HG02970 (cell line): ENCODE data around the gene DDT.
"Not testable (repeated sequence)": the region's sequence is repeated elsewhere in the genome, so short reads cannot be mapped to it uniquely, and the experiment has no call there.

Source experiments
- ATAC-seq: cut with Tn5 transposase; IDR thresholded peaks from one replicate; pipeline ENCODE4 v1.9.1; 2021; ENCODE audit warnings: mild to moderate bottlenecking, moderate library complexity, moderate number of reproducible peaks; ENCODE audit not compliant: unreplicated experiment, low FRiP score

The DDT gene

GRCh38 chr22:23993080-23993479, 18.8 kb upstream of the DDT start:
- not testable (repeated sequence) for ATAC-seq

GRCh38 chr22:23989583-23990244, 15.5 kb upstream of the DDT start:
- not testable (repeated sequence) for ATAC-seq

- not testable (repeated sequence) for ATAC-seq
Observed at GRCh38 chr22:23986538-23987178, 12.4 kb upstream of the DDT start.

DNA sequence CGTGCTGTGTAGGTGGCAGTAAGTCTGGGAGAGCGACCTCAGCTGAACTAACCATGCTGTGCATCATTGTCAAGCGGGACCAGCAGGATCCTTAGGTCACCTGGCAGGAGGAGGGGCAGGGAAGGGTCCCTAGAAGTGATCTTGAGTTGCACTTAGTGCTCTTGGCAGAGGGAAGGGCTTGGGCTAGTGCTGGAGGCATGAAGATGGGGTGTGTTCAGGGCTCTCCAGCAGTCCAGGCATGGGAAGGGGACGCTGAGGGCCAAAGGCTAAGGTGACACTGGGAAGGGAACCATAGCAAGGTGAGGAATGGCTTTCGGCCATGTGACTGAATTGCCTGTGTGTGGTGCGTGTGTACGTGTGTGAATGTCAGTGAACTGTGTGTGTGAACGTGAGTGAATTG, 11.8 kb upstream of the DDT start:
- not testable (repeated sequence) for ATAC-seq

- no peak for ATAC-seq
Observed at GRCh38 chr22:23984430-23984829, 10.2 kb upstream of the DDT start.

GRCh38 chr22:23980567-23980966, 6.3 kb upstream of the DDT start:
- ATAC-seq = not testable (repeated sequence)

DNA sequence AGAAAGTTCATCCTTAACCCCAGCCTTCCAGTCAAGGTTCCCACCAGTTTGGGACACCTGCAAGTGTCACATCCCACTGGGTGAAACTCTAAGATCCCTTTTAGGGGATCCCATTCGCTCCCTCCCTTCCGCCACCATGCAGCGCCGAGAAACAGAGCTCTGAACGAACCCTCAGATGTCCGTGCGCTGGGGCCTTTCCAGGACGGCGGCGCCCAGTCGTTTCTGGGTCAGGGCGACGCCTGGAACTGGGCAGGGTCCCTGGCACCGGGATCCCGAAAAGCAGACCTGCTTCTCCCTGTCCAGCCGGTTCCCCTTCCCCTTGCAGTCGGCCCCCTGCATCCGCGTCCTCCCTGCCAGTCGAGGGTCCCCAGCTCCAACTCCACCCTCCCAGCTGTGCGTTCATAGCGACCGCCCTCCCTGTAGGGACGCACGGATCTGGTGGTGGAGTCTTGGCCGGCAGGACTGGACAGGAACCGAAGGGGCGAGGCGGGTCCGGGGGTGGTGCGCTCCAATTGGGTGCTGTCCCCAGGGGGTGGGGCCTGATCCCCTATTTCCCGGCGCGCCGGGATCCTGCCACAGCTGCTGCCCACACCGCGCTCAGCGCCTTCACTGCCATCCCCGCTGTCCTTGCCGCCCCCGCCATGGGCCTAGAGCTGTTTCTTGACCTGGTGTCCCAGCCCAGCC, 5.5 kb upstream of the DDT start, which contains the start of gene GSTT2:
Gene GSTT2 (plus strand): TSS at position 578 of the 684 bp plus-strand sequence.
- not testable (repeated sequence) for ATAC-seq

- not testable (repeated sequence) for ATAC-seq
Observed at GRCh38 chr22:23977304-23977703, 3.1 kb upstream of the DDT start.

DNA sequence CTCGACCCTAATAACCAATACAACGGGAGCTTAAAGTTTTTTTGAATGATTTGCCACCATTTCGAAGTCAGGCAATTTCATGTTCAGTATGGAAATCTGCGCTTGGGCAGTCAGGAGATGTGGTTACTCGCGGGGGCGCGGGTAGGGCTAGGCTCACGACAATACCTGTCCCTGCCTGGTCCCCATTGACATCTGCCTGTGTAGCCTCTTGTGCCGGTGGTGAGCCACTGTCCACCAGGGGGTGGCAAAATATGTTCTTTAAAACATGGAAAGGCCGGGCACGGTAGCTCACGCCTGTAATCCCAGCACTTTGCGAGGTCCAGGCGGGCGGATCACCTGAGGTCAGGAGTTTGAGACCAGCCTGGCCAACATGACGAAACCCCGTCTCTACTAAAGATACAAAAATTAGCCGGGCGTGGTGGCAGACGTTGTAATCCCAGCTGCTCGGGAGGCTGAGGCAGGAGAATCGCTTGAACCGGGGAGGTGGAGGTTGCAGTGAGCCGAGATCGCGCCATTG, 653 bp upstream of the DDT start:
- ATAC-seq = not testable (repeated sequence)

- not testable (repeated sequence) for ATAC-seq
Observed at GRCh38 chr22:23971927-23972326, 2.3 kb downstream of the DDT start.

DNA sequence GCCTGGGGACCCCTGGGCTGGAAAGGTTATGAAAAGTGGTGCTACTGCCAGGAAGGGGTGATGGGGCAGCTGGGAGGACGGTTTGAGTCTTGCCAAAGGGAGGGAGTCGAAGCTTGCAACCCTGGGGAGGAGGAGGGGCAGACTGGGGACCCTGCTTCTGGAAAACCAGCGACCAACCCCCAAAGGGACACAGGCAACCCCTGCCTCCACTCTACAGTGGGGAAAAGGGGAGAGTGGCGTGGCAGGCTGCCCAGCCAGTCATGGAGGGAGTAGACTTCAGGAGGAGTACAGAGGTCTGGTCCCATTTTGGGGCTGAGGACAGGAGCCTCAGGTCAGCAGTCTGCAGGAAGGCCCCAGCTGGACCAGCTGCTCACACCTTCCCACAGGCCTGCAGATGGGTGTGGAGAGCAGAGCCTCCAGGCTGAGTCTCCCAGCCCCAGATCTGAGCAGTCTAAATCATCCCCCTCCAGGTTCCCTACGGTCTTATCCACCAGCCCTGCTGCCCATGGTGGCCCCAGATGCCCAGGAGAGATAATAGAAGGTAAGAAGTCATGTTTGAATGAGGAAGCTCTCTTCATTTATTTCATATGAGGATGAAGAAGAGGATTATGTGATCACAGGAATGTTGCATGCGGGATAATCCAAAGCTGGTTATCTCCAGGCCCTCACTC, 3.3 kb downstream of the DDT start:
- no peak for ATAC-seq

DNA sequence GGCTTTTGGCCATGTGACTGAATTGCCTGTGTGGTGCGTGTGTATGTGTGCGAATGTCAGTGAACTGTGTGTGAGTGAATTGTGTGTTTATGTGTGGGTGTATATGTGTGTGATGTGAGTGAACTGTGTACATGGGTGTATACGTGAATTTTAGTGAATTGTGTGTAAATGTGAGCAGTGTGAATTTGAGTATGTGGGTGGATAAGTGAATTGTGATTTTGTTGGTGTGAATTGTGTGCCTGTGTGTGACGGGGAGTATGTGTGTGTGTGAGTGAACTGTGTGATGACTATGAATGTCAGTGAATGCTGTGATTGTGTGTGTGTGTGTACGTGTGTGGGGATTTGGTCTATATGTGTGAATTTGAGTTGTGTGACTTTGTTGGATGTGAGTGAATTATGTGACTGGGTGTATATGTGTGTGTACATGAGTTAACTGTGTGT, 4.0 kb downstream of the DDT start:
- ATAC-seq = no peak

- no peak for ATAC-seq
Observed at GRCh38 chr22:23969071-23969470, 5.2 kb downstream of the DDT start.

DNA sequence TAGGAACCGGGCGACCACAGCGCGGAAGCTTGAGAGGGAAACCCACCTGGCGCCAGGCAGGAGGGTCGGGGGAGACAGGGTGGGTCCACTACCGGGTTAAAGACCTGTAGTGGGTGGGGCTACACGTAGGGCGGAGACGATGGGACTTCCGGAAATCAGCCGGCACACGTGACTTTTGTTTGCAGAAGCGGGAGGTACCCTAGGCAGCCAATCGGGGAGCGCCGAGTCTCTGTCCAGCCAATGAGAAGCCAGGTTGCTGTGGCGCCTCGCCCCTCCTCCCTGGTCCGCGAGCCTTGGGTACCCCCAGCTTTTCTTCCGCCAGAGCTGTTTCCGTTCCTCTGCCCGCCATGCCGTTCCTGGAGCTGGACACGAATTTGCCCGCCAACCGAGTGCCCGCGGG, 7.7 kb downstream of the DDT start, which contains the start of gene DDTL:
Gene DDTL (plus strand): TSS at position 321 of the 400 bp plus-strand sequence. CDS start 27 bp downstream, at position 348.
- ATAC-seq = peak; percentile 91

- not testable (repeated sequence) for ATAC-seq
Observed at GRCh38 chr22:23966094-23966493, 8.1 kb downstream of the DDT start.

GRCh38 chr22:23961084-23961771, 13.0 kb downstream of the DDT start, which contains the start of gene GSTT2B:
Gene GSTT2B (minus strand): TSS chr22:23961195. CDS start chr22:23961131, 64 bp downstream.
- ATAC-seq = not testable (repeated sequence)

DNA sequence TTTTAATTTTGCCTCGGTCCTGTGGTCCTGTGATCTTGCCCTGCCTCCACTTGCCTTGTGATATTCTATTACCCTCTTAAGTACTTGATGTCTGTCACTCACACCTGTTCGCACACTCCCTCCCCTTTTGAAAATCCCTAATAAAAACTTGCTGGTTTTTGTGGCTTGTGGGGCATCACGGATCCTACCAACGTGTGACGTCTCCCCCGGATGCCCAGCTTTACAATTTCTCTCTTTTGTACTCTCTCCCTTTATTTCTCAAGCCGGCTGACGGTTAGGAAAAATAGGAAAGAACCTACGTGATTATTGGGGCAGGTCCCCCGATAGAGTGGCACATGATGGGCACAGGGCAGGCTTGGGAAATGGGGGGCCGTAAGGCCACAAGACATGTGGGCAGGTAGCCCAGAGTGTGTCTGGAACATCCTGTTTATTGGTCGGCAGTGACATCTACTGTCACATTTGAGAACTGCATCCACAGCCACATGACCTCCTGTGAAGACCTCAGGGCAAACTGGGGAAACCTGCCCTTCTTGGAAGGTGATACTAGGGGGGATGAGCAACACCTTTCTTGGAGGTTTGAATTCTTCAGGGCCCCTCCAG, 17.8 kb downstream of the DDT start:
- ATAC-seq = not testable (repeated sequence)

DNA sequence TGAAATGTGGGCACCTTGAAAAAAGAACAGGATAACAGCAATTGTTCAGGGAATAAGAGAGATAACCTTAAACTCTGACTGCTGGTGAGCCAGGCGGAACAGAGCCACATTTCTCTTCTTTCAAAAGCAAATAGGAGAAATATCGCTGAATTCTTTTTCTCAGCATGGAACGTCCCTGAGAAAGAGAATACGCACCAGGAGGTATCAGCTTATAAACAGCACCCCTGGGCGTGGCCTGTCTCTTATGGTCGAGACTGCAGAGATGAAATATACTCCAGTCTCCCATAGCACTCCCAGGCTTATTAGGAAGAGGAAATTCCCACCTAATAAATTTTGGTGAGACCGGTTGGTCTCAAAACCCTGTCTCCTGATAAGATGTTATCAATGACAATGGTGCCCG, 18.4 kb downstream of the DDT start:
- ATAC-seq = not testable (repeated sequence)

DNA sequence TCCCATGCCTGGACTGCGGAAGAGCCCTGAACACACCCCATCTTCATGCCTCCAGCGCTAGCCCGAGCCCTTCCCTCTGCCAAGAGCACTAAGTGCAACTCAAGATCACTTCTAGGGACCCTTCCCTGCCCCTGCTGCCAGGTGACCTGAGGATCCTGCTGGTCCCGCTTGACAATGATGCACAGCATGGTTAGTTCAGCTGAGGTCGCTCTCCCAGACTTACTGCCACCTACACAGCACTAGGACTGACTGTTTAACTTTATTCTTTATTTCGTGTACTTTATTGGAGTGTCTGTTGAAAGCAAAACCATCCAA, 19.3 kb downstream of the DDT start:
- not testable (repeated sequence) for ATAC-seq
